OCI-LY7 (cell line): ENCODE results near the gene ACER2. TPM values are rescaled to one million over a fixed set of nuclear protein-coding genes. Genes with fewer than 3 reads are reported as not detected.
"Not testable (repeated sequence)": the region's sequence is repeated elsewhere in the genome, so short reads cannot be mapped to it uniquely, and the experiment has no call there.

Experiments
- BruUV-seq: library from RNA; stranded (reverse); fragments of 400-500 nt; replicated peaks from 2 replicates; lab custom pipeline; 2021; lab: Mats Ljungman, UMichigan
- CTCF ChIA-PET: fragments of 300-600 bp; sonication (Branson Sonifier 250); formaldehyde crosslinking; loops from one replicate; lab custom pipeline; 2022; ENCODE audit warnings: antibody characterized with exemption; ENCODE audit not compliant: unreplicated experiment; lab: Charles Lee
- POLR2A ChIA-PET: fragments of 300-600 bp; sonication (Branson Sonifier 250); formaldehyde crosslinking; loops from one replicate; lab custom pipeline; 2022; ENCODE audit warnings: antibody characterized with exemption; lab: Charles Lee
- DNase-seq: peaks from one replicate; pipeline ENCODE4 v3.0.0-alpha.2; 2015; ENCODE audit warnings: low spot score
- H2AFZ ChIP-seq: fragments of 200-600 bp; sonication (generic), shearing (Covaris generic); 2 replicates; pipeline ENCODE4 v1.6.1; 2014; ENCODE audit warnings: mild to moderate bottlenecking, antibody characterized with exemption, low read length, moderate library complexity
- H3K27ac ChIP-seq: fragments of 200-600 bp; sonication (generic); 2 replicates; pipeline ENCODE4 v1.5.1; 2014; ENCODE audit warnings: mixed run types, low read depth, mild to moderate bottlenecking, moderate library complexity, low read length, inconsistent platforms; ENCODE audit not compliant: poor library complexity, severe bottlenecking
- H3K36me3 ChIP-seq: fragments of 200-600 bp; sonication (generic); 2 replicates; pipeline ENCODE4 v1.6.1; 2014; ENCODE audit warnings: mild to moderate bottlenecking, antibody characterized with exemption, low read length, moderate library complexity, mixed read lengths; ENCODE audit not compliant: insufficient read depth
- H3K4me1 ChIP-seq: fragments of 200-600 bp; sonication (generic); 2 replicates; pipeline ENCODE4 v1.5.1; 2014; ENCODE audit warnings: mild to moderate bottlenecking, low read length; ENCODE audit not compliant: insufficient read depth, poor library complexity, severe bottlenecking
- H3K4me2 ChIP-seq: fragments of 200-600 bp; sonication (generic); 2 replicates; pipeline ENCODE4 v1.6.1; 2014; ENCODE audit warnings: mild to moderate bottlenecking, low read length
- H3K4me3 ChIP-seq: fragments of 200-600 bp; sonication (generic); 2 replicates; pipeline ENCODE4 v1.5.1; 2014; ENCODE audit warnings: mild to moderate bottlenecking, low read depth, low read length; ENCODE audit not compliant: poor library complexity, severe bottlenecking
- H3K79me2 ChIP-seq: fragments of 200-600 bp; sonication (generic); 2 replicates; pipeline ENCODE4 v1.6.1; 2016; ENCODE audit warnings: low read depth, mild to moderate bottlenecking, low read length, moderate library complexity, mixed read lengths; ENCODE audit not compliant: insufficient read depth
- H3K9me2 ChIP-seq: fragments of 200-600 bp; sonication (generic); 2 replicates; pipeline ENCODE4 v1.6.1; 2016; ENCODE audit warnings: mild to moderate bottlenecking, low read length, mixed read lengths; ENCODE audit not compliant: insufficient read depth
- H3K9me3 ChIP-seq: fragments of 200-600 bp; sonication (generic); 2 replicates; pipeline ENCODE4 v1.6.1; 2014; ENCODE audit warnings: mild to moderate bottlenecking, mixed run types, low read length, mixed read lengths
- H4K20me1 ChIP-seq: fragments of 200-600 bp; sonication (generic); 2 replicates; pipeline ENCODE4 v1.6.1; 2014; ENCODE audit warnings: mild to moderate bottlenecking, antibody characterized with exemption, low read length, moderate library complexity, mixed read lengths; ENCODE audit not compliant: insufficient read depth
- EZH2phosphoT487 ChIP-seq: fragments of 200-600 bp; sonication (generic); IDR thresholded peaks from 2 replicates; pipeline ENCODE4 v1.6.1; 2018; ENCODE audit warnings: low read depth, borderline replicate concordance, mild to moderate bottlenecking, mixed run types, antibody characterized with exemption, low read length, moderate library complexity, mixed read lengths
- intact Hi-C: fragments of 100-400 bp; cut with micrococcal nuclease; formaldehyde crosslinking; loops from one replicate; pipeline ENCODE4 v1.10.0; 2022; ENCODE audit not compliant: unreplicated experiment
- total RNA-seq, 2 experiments: library from RNA; depleted of rRNA in 1 of 2; stranded (reverse); fragments of >200 nt in 1 of 2; shearing (Covaris generic) in 1 of 2; gene quantifications; 2 replicates each; pipeline ENCODE4 v1.2.3, GENCODE V29; 2014 to 2022
- TF ChIP-seq, protein P1 (sequence below): fragments of 200-600 bp; sonication (generic); conservative IDR thresholded peaks from 2 replicates; pipeline ENCODE4 v1.5.1; 2014; ENCODE audit warnings: mild to moderate bottlenecking, antibody characterized with exemption, low read length, moderate library complexity, mixed read lengths

The ACER2 gene
- total RNA-seq, 2 experiments from 2014 or later, result 1.4 to 1.8 TPM

DNA sequence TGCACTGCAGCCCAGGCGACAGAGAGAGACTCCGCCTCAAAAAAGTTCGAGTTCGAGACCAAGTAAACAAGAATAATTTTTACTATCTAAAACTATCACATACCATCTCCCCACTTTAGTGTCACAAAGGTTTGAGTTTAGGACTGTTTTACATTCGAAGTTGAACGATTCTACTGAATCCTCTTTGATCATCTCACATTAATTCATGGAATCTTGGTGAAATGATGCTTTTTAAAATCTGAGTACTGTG, 28.1 kb upstream of the ACER2 start:
- Histone ChIP-seq H3K79me2 (peaks cover 49% of the 10 kb centered on the region), H2AFZ (peak overlapping the region; percentile 74), H3K9me2 (no peaks in the 10 kb centered on the region), H3K4me3 (peak overlapping the region; percentile 96), H3K4me1 (peaks cover 37% of the 10 kb centered on the region), H4K20me1 (peaks cover 37% of the 10 kb centered on the region), H3K36me3 (peaks cover 43% of the 10 kb centered on the region), H3K27ac (peak overlapping the region; percentile 75), H3K9me3 (no peaks in the 10 kb centered on the region), H3K4me2 (peak overlapping the region; percentile 81)
- intact Hi-C loops, result loop anchor here (1.0 to 2.0 kb wide), 4 partner anchors 28 to 331 kb away; partner anchors contain the start of genes DENND4C and RRAGA
- POLR2A ChIA-PET, result interaction anchor here (1.0 kb wide), 1 partner anchor 16 kb away, joined by 3 read pairs; no protein-coding TSS in a partner anchor
- DNase-seq, result no peak
- CTCF ChIA-PET, result no interaction called here
- no TSS peak for BruUV-seq
- TF ChIP-seq EZH2phosphoT487, result no peak

DNA sequence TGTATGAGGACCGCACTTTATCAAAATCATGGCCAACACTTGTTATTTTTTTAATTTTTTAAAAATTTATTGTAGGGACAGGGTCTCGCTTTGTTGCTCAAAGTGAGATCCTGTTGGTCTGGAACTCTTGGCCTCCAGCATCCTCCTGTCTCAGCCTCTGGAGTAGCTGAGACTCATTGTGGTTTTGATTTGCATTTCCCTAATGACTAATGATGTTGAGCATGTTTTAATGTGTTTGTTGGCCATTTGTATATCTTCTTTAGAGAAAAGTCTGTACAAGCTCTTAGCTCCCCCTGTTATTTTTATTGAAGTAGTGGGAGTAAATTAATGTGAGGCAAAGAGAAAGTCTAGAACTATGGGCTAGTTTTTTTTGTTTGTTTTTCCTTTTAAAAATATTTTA, 27.2 kb upstream of the ACER2 start:
- ChIA-PET CTCF (no interaction called here), POLR2A (no interaction called here)
- TF ChIP-seq EZH2phosphoT487, result no peak
- TF ChIP-seq, protein P1, sequence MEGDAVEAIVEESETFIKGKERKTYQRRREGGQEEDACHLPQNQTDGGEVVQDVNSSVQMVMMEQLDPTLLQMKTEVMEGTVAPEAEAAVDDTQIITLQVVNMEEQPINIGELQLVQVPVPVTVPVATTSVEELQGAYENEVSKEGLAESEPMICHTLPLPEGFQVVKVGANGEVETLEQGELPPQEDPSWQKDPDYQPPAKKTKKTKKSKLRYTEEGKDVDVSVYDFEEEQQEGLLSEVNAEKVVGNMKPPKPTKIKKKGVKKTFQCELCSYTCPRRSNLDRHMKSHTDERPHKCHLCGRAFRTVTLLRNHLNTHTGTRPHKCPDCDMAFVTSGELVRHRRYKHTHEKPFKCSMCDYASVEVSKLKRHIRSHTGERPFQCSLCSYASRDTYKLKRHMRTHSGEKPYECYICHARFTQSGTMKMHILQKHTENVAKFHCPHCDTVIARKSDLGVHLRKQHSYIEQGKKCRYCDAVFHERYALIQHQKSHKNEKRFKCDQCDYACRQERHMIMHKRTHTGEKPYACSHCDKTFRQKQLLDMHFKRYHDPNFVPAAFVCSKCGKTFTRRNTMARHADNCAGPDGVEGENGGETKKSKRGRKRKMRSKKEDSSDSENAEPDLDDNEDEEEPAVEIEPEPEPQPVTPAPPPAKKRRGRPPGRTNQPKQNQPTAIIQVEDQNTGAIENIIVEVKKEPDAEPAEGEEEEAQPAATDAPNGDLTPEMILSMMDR, result no peak
- DNase-seq, result no peak
- no peaks in the 10 kb centered on the region for H3K9me3 ChIP-seq
- peaks cover 30% of the 10 kb centered on the region for H3K4me1 ChIP-seq
- peaks cover 28% of the 10 kb centered on the region for H4K20me1 ChIP-seq
- H3K9me2 ChIP-seq, result no peaks in the 10 kb centered on the region
- intact Hi-C loops, result loop anchor here (2.0 kb wide), 1 partner anchor 151 kb away; the partner anchor contains the start of gene DENND4C
- no peak overlapping the region for H3K4me3 ChIP-seq
- BruUV-seq, result no TSS peak
- peaks cover 41% of the 10 kb centered on the region for H3K79me2 ChIP-seq
- H3K4me2 ChIP-seq, result peak overlapping the region; percentile 81
- peaks cover 34% of the 10 kb centered on the region for H3K36me3 ChIP-seq
- no peak overlapping the region for H3K27ac ChIP-seq
- H2AFZ ChIP-seq, result no peak overlapping the region

DNA sequence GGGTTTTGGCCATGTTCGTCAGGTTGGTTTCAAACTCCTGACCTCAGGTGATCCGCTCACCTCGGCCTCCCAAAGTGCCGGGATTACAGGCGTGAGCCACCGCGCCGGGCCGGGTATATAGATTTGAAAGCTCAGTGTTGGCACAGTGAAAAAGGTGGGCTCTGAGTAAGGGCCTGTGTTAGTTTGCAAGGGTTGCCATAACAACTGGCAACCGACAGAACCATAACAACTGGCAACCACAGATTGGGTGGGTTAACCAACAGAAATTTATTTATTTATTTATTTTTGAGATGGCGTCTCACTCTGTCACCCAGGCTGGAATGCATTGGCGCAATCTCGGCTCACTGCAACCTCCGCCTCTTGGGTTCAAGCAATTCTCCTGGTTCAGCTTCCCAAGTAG, 23.6 kb upstream of the ACER2 start:
- H3K9me2 ChIP-seq, H2AFZ ChIP-seq, DNase-seq, H3K4me2 ChIP-seq, BruUV-seq, H3K36me3 ChIP-seq, H4K20me1 ChIP-seq, H3K4me3 ChIP-seq, H3K9me3 ChIP-seq, H3K27ac ChIP-seq, intact Hi-C loops, CTCF ChIA-PET, H3K79me2 ChIP-seq: not testable (repeated sequence)
- H3K4me1 ChIP-seq, result peaks cover 12% of the 10 kb centered on the region
- POLR2A ChIA-PET, result interaction anchor here (1.1 to 1.2 kb wide), 2 partner anchors 18 to 248 kb away, joined by 3 read pairs; no protein-coding TSS in a partner anchor
